Measurements from ENCODE around the gene GARIN3.

DNA sequence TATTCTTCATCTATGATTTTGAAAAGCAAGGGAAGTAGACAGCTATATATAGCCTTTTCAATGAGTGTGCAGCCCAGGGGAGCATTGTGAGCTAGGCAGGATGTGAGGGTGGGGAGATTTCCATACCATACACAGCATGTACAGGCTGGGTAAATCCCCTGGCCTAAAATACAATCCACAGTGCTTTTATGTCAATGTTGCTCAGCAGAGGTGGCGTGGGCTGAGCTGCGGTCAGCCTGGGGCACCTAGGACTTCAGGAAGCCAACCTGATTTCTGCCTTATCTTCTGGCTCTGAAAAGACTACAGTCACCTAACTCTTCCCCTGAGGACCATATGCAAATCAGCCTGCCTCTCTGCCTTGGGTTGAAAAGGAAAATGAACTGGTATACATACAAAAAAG, 6.3 kb upstream of the GARIN3 start:
- TF ChIP-seq, protein P1, sequence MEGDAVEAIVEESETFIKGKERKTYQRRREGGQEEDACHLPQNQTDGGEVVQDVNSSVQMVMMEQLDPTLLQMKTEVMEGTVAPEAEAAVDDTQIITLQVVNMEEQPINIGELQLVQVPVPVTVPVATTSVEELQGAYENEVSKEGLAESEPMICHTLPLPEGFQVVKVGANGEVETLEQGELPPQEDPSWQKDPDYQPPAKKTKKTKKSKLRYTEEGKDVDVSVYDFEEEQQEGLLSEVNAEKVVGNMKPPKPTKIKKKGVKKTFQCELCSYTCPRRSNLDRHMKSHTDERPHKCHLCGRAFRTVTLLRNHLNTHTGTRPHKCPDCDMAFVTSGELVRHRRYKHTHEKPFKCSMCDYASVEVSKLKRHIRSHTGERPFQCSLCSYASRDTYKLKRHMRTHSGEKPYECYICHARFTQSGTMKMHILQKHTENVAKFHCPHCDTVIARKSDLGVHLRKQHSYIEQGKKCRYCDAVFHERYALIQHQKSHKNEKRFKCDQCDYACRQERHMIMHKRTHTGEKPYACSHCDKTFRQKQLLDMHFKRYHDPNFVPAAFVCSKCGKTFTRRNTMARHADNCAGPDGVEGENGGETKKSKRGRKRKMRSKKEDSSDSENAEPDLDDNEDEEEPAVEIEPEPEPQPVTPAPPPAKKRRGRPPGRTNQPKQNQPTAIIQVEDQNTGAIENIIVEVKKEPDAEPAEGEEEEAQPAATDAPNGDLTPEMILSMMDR (IDR thresholded peaks at IDR 0.05), result no peak
- TF ChIP-seq POLR2A (IDR thresholded peaks at IDR 0.05), result no peak
